ENCODE results near the gene P2RY11. TPM values are rescaled to one million over a fixed set of nuclear protein-coding genes. Genes with fewer than 3 reads are reported as not detected.

Gene P2RY11
- total RNA-seq, 1 donor from 2014 or later = 15.7 TPM

GRCh38 chr19:10113592-10113963, 2.1 kb downstream of the P2RY11 start:
- Mint-ChIP-seq H3K27ac (ENCODE audit: unreplicated experiment) (no peak overlapping the region), H3K27me3 (ENCODE audit: unreplicated experiment) (no peaks in the 10 kb centered on the region), H3K36me3 (ENCODE audit: unreplicated experiment) (peaks cover 20% of the 10 kb centered on the region), H3K4me1 (ENCODE audit: unreplicated experiment) (peaks cover 10% of the 10 kb centered on the region), H3K4me3 (ENCODE audit: unreplicated experiment) (no peak overlapping the region), H3K9me3 (ENCODE audit: unreplicated experiment) (no peaks in the 10 kb centered on the region)
- no peak for TF ChIP-seq CTCF (IDR thresholded peaks at IDR 0.05)
- no peak for DNase-seq (ENCODE audit: extremely low spot score, unreplicated experiment)

- no peak for TF ChIP-seq CTCF (IDR thresholded peaks at IDR 0.05)
- H3K4me1 Mint-ChIP-seq (ENCODE audit: unreplicated experiment) = peaks cover 14% of the 10 kb centered on the region
- no peak overlapping the region for H3K27ac Mint-ChIP-seq (ENCODE audit: unreplicated experiment)
- peaks cover 20% of the 10 kb centered on the region for H3K36me3 Mint-ChIP-seq (ENCODE audit: unreplicated experiment)
- H3K4me3 Mint-ChIP-seq (ENCODE audit: unreplicated experiment) = no peak overlapping the region
- H3K9me3 Mint-ChIP-seq (ENCODE audit: unreplicated experiment) = no peaks in the 10 kb centered on the region
- DNase-seq (ENCODE audit: extremely low spot score, unreplicated experiment) = no peak
- H3K27me3 Mint-ChIP-seq (ENCODE audit: unreplicated experiment) = no peaks in the 10 kb centered on the region
Measured at GRCh38 chr19:10113964-10114650, 2.6 kb downstream of the P2RY11 start.

GRCh38 chr19:10114651-10115391, 3.3 kb downstream of the P2RY11 start:
- DNase-seq (ENCODE audit: extremely low spot score, unreplicated experiment) = no peak
- no peaks in the 10 kb centered on the region for H3K9me3 Mint-ChIP-seq (ENCODE audit: unreplicated experiment)
- peaks cover 19% of the 10 kb centered on the region for H3K4me1 Mint-ChIP-seq (ENCODE audit: unreplicated experiment)
- no peak overlapping the region for H3K4me3 Mint-ChIP-seq (ENCODE audit: unreplicated experiment)
- H3K27ac Mint-ChIP-seq (ENCODE audit: unreplicated experiment) = no peak overlapping the region
- no peak for TF ChIP-seq CTCF (IDR thresholded peaks at IDR 0.05)
- no peaks in the 10 kb centered on the region for H3K27me3 Mint-ChIP-seq (ENCODE audit: unreplicated experiment)
- peaks cover 15% of the 10 kb centered on the region for H3K36me3 Mint-ChIP-seq (ENCODE audit: unreplicated experiment)

GRCh38 chr19:10115392-10116084, 4.0 kb downstream of the P2RY11 start:
- no peak overlapping the region for H3K4me3 Mint-ChIP-seq (ENCODE audit: unreplicated experiment)
- TF ChIP-seq CTCF (IDR thresholded peaks at IDR 0.05) = no peak
- no peak overlapping the region for H3K27ac Mint-ChIP-seq (ENCODE audit: unreplicated experiment)

More at GRCh38 chr19:10115392-10116084, 4.0 kb downstream of the P2RY11 start:
- Mint-ChIP-seq H3K9me3 (ENCODE audit: unreplicated experiment) (no peaks in the 10 kb centered on the region), H3K27me3 (ENCODE audit: unreplicated experiment) (no peaks in the 10 kb centered on the region), H3K36me3 (ENCODE audit: unreplicated experiment) (peaks cover 12% of the 10 kb centered on the region), H3K4me1 (ENCODE audit: unreplicated experiment) (peaks cover 22% of the 10 kb centered on the region)
- no peak for DNase-seq (ENCODE audit: extremely low spot score, unreplicated experiment)

All from osteocyte (in vitro differentiated cells).